ENCODE data around the gene ABRACL. TPM values are rescaled to one million over a fixed set of nuclear protein-coding genes. Genes with fewer than 3 reads are reported as not detected.

ABRACL gene
- total and polyA plus RNA-seq, 2 experiments from 2014 or later: 81.8 to 110 TPM

DNA sequence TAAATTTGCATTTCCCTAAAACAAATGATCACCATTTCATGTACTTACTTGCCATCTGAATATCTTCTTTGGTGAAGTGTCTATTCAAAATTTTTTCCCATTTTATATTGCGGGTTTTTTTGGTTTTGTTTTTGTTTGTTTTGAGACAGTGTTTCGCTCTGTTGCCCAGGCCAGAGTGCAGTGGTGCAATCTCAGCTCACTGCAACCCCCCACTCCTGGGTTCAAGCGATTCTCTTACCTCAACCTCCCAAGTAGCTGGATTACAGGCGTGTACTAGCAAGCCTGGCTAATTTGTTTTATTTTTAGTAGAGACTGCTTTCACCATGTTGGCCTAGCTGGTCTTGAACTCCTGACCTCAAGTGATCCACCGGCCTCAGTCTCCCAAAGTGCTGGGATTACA lies 31.4 kb upstream of the ABRACL start:
- Histone ChIP-seq H3K9me2 (replicated peaks; ENCODE audit: insufficient read depth) (no peaks in the 10 kb centered on the region), H3K4me3 (no peak overlapping the region), H3K9me3 (ENCODE audit: low read depth) (no peaks in the 10 kb centered on the region), H3K79me2 (no peaks in the 10 kb centered on the region), H3K27ac (no peak overlapping the region), H4K20me1 (ENCODE audit: insufficient read depth, poor library complexity, severe bottlenecking) (no peaks in the 10 kb centered on the region), H2AFZ (no peak overlapping the region), H3K4me2 (no peak overlapping the region), H3K4me1 (ENCODE audit: insufficient read depth) (peaks cover 3% of the 10 kb centered on the region), H3K36me3 (replicated peaks; ENCODE audit: insufficient read depth, low read depth) (no peaks in the 10 kb centered on the region), H3K27me3 (no peaks in the 10 kb centered on the region)
- 90% methylated on average over 5 of the region's 5 CpGs for WGBS (ENCODE audit: low lambda C conversion rate, missing lambda C conversion rate)
- DNase-seq (ENCODE audit: low spot score): no peak
- TF ChIP-seq EZH2 (IDR thresholded peaks at IDR 0.05; ENCODE audit: borderline replicate concordance) (no peak), EZH2phosphoT487 (IDR thresholded peaks at IDR 0.05; ENCODE audit: low read depth, severe bottlenecking, unreplicated experiment) (no peak)
- TF ChIP-seq, protein P1, sequence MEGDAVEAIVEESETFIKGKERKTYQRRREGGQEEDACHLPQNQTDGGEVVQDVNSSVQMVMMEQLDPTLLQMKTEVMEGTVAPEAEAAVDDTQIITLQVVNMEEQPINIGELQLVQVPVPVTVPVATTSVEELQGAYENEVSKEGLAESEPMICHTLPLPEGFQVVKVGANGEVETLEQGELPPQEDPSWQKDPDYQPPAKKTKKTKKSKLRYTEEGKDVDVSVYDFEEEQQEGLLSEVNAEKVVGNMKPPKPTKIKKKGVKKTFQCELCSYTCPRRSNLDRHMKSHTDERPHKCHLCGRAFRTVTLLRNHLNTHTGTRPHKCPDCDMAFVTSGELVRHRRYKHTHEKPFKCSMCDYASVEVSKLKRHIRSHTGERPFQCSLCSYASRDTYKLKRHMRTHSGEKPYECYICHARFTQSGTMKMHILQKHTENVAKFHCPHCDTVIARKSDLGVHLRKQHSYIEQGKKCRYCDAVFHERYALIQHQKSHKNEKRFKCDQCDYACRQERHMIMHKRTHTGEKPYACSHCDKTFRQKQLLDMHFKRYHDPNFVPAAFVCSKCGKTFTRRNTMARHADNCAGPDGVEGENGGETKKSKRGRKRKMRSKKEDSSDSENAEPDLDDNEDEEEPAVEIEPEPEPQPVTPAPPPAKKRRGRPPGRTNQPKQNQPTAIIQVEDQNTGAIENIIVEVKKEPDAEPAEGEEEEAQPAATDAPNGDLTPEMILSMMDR (IDR thresholded peaks at IDR 0.05; ENCODE audit: poor library complexity): no peak

DNA sequence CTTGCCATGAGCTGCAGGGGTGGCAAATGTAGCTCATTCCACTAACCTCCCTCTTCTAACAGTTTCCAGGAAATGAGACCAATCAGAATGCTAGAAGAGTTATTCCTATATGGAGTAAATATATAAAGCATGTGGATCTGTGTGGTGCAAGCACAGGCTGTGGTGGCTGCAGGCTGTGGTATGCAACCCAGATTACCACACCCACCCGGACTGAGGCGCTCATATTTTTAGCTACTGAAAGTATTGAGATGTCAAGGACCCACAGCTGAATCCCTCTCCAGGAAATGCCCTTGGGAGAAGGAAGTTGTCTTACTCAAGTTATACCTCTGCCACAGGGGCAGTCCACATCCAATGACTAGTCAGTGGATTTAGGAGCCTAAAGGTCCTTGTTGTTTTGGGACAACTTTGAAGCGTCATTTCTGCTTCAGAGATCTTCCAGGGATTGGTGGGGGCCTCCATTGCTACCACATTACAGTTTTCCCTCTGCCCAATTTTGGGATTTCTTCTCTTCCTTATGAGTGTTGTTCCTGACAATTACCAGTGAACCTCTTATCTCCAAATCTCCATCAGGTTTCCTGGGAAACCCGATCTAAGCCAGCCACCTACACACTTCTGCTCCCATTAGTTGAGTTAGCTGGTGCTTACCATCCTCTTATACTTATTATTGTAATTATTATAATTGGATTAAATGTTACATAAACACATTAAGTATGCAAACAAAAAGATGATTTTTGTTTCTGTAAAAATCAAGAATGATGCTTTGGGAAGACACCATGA lies 28.4 kb upstream of the ABRACL start:
- no peak for DNase-seq (ENCODE audit: low spot score)
- Histone ChIP-seq H3K27ac (no peak overlapping the region), H3K4me2 (no peak overlapping the region), H3K36me3 (replicated peaks; ENCODE audit: insufficient read depth, low read depth) (no peaks in the 10 kb centered on the region), H3K79me2 (no peaks in the 10 kb centered on the region), H3K27me3 (no peaks in the 10 kb centered on the region), H3K4me3 (no peak overlapping the region), H3K9me3 (ENCODE audit: low read depth) (no peaks in the 10 kb centered on the region), H3K4me1 (ENCODE audit: insufficient read depth) (no peaks in the 10 kb centered on the region), H2AFZ (no peak overlapping the region), H4K20me1 (ENCODE audit: insufficient read depth, poor library complexity, severe bottlenecking) (no peaks in the 10 kb centered on the region), H3K9me2 (replicated peaks; ENCODE audit: insufficient read depth) (no peaks in the 10 kb centered on the region)
- WGBS (ENCODE audit: low lambda C conversion rate, missing lambda C conversion rate): 76% methylated on average over 4 of the region's 4 CpGs
- TF ChIP-seq EZH2 (IDR thresholded peaks at IDR 0.05; ENCODE audit: borderline replicate concordance) (no peak), EZH2phosphoT487 (IDR thresholded peaks at IDR 0.05; ENCODE audit: low read depth, severe bottlenecking, unreplicated experiment) (no peak)
- TF ChIP-seq, protein P1 (IDR thresholded peaks at IDR 0.05; ENCODE audit: poor library complexity): no peak

DNA sequence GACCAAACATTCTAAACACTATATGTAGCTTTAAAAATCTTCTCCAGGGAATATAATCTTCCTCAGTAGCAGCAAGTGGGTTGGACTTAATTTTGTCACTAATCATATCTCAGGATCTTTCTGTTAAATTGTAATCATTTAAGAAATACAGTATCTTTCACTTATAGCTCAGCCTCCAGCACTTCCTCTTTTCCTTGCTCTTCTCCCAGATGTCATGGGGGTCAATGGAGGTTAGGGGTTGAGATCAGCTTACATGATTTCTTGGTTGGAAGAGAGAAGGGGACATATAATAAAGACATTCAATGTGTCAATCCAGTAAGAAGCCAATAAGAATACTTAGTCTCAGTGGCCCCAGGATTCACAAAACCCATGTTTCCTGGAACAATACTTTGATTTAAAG lies 24.8 kb upstream of the ABRACL start:
- H3K36me3 ChIP-seq (replicated peaks; ENCODE audit: insufficient read depth, low read depth): no peaks in the 10 kb centered on the region
- H3K9me2 ChIP-seq (replicated peaks; ENCODE audit: insufficient read depth): no peaks in the 10 kb centered on the region
- no peak overlapping the region for H3K4me3 ChIP-seq
- H4K20me1 ChIP-seq (ENCODE audit: insufficient read depth, poor library complexity, severe bottlenecking): no peaks in the 10 kb centered on the region
- H3K27ac ChIP-seq: no peak overlapping the region
- H3K4me2 ChIP-seq: no peak overlapping the region
- no peaks in the 10 kb centered on the region for H3K9me3 ChIP-seq (ENCODE audit: low read depth)
- TF ChIP-seq, protein P1 (IDR thresholded peaks at IDR 0.05; ENCODE audit: poor library complexity): no peak
- no peak for TF ChIP-seq EZH2phosphoT487 (IDR thresholded peaks at IDR 0.05; ENCODE audit: low read depth, severe bottlenecking, unreplicated experiment)
- no peak for TF ChIP-seq EZH2 (IDR thresholded peaks at IDR 0.05; ENCODE audit: borderline replicate concordance)
- no peak for DNase-seq (ENCODE audit: low spot score)
- H3K4me1 ChIP-seq (ENCODE audit: insufficient read depth): no peaks in the 10 kb centered on the region
- H3K79me2 ChIP-seq: no peaks in the 10 kb centered on the region
- H2AFZ ChIP-seq: no peak overlapping the region
- H3K27me3 ChIP-seq: no peaks in the 10 kb centered on the region
